Fibroblast of skin of left quadriceps (primary cell): ENCODE results near the gene LAMA5.

Source experiments
- DNase-seq, 2 experiments: peaks; one replicate each; pipeline ENCODE4 v3.0.0-alpha.2; 2013; ENCODE audit warnings: low read depth in 2 of 2

Gene LAMA5

DNA sequence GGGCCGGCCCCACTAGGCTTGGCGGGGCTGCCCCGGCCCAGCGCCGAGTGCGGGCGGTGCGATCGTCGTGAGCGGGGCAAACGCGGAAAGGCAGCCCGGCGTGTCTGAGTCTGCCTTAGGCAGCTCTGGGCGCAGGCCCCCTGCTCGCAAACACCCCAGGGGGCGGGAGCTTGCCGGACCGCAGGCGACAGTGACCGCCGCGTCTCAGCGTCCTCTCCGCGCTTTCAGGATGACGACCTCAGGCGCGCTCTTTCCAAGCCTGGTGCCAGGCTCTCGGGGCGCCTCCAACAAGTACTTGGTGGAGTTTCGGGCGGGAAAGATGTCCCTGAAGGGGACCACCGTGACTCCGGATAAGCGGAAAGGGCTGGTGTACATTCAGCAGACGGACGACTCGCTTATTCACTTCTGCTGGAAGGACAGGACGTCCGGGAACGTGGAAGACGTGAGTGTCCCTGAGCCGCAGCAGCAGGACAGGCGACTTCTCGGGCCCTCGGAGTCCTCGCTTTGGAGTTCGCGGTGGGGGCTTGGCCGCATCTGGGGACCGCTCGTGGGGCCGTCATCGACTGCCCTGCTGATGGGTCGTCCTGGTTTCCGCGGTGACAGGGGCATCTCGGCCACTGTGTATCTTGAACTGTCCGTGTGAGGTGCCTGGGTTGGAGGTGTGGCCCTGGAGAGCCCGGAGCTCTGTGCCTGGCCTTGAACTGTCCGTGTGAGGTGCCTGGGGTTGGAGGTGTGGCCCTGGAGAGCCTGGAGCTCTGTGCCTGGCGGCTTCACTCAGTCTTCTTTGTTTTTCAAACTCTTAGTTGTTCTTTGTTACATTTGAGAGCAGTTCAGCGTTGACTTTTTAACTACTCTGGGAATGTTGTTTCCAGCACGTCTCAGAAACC lies 63.5 kb downstream of the LAMA5 start:
- DNase-seq, result no peak

DNA sequence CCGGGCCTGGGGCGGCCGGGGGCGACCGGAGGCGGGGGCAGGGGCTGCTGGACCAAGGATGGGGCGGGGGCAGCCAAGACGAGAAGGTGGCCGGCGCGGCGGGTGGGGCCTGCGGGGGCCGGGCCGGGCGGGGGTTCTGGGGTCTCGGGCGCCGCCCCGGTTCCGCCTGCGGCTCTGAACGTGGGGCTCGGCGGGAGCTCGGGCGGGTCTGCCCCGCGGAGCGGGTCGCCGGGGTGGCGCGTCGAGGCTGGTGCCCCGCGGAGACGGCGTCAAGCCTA lies 64.1 kb downstream of the LAMA5 start:
- no peak for DNase-seq

DNA sequence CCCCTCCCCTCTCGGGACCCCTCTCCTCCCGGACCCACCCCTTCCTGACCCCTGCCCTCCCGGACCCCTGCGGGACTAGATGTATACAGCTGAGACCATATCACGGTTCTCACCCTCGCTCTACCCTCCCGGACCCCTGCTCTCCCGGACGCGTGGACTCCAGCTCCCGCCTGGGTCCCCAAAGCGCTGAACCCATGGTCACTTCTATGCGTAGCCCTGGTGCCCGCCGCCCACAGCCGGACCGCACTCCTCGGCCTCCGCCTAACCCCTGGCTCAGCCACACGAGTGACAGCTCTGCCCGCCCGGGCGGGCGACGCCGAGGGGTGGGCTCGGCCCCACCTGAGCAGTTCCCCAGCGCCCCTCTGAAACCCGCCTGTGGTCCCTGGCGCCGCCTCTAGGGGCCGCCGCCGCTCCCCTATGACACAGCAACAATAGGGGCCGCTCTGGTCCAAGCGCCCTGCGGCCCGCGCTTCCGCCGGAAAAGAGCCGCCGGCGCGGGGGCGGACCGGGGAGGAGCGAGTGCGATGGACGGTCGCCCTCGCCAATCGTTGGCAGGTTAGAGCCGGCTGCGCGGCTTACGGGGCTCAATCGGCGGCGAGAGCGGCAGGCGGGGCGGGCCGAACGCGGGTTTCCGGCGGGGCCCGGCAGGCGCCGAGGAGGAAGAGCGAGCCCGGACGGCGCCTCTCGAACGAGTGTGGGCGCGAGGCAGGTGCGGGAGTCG lies 64.6 kb downstream of the LAMA5 start, which contains the start of gene ADRM1:
ADRM1 (plus strand) TSS at position 657 of the 721 bp plus-strand sequence. CDS start 572 bp downstream, outside the sequence.
- DNase-seq, result peak; percentile 92

DNA sequence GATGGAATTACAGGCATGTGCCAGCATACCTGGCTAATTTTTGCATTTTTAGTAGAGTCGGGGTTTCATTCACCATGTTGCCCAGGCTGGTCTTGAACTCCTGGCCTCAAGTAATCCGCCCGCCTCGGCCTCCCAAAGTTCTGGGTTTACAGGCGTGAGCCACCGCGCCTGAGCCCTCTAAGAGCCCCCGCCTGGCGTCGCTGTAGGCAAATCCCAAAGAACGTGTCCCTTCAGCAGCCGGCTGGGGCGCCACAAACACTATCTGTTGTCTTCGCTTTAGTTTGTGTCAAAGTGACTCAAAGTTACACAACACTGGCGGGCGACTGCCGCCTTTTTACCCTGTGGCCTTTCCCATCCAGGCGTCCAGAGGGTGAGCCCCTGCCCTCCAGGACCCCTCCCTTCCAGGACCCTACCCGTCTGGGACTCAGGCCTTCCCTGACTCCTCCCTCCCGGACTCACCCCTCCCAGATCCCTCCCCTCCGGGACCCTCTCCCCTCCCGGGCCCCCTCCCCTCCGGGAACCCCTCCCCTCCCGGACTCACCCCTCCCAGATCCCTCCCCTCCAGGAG lies 65.3 kb downstream of the LAMA5 start:
- DNase-seq, result peak; percentile 79 to 80

DNA sequence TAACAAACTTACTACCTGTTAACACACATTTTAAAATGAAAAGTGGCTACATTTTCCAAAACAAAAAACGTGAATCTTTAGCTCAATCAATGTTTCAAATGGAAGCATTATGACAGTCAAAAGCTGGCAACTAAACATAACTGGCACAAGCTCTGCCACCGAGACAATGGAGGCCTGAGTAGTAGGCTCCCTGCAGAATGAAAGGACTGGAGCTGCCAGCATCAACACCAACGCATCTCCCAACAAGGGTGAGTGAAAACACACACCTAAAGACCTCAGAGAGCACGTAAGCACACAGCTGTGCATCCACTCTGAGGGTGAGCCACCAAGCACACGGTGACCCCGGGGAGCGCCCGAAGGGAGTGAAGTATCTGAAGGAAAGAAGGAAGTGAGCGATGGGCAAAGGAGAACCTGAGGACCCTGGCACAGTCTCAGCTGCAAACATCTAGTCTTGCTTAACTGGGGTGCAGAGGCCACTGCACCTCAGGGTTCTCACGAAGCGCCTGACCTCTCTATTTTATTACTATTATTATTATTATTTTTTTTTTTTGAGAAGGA lies 65.9 kb downstream of the LAMA5 start:
- no peak for DNase-seq

DNA sequence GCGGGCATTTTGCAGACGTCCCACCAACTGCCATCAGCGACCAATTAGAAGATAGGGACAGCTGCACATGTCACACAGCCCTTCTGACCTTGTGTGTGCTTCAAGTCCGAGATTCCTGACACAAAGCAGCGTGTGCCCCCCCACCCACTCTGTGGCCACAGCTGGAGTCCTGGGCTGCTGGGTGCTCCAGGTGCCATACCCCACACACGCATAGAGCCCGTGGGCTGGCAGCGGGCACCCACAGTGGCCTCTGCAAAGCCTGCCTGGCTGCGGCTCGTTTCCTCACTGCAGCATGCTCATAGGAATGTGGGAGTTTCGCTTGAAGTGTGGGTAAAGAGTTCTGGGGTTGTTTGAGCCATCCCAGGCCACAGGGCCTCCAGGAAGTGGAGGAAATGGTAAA lies 66.8 kb downstream of the LAMA5 start:
- no peak for DNase-seq

DNA sequence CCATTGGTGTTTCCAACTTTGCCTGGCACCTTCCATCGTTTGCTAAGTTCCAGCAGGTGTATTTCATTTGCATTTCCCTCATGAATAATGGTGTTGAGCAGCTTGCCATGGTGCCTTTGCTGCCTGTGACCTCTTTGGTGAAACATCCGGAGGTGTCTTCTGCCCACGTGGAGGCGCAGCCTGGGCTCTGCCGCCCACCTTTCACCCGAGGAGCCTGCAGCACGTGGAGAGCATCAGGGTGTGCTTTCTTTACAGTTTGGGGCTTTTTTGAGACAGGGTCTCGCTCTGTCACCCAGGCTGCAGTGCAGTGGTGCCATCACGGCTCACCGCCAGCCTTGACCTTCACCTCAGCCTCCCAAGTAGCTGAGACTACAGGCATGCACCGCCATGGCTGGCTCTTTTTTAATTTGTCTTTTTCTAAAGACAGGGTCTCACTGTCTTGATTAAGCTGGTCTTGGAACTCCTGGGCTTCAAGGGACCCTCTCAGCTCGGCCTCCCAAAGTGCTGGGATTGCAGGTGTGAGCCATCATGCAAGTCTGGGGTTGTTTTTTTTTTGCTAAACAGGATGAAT lies 67.4 kb downstream of the LAMA5 start:
- DNase-seq, result no peak

DNA sequence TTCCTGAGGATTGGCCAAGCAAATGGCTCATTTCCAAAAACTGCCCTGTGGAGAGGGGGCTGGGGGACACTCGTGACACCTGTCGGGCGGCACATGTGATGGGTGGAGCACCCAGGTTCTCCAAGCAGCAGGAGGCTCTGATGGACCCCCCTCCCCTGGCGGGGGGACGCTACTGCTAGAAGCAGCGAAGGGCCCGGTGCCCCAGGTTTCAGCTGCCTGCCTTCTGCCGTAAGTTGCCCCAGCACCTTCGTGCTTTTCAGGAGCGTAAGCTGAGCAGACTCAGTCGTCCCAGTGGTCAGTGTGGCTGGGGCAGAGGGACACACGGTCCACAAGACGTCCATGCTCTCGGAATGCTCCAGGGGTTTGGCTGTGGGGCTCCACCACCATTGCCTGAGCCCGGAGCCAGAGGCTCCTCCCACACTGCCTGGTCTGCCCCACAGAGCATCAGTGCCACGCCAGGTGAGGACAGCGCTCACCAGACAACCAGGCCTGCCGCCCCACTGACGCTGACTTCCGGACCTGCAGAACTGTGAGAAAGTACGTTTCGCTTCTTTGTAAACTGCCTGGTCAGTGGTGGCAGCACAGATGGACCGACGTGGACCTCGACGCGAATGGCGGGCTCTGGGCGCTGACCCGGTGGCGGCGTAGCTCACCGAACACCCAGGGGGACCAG lies 68.4 kb downstream of the LAMA5 start:
- no peak for DNase-seq

DNA sequence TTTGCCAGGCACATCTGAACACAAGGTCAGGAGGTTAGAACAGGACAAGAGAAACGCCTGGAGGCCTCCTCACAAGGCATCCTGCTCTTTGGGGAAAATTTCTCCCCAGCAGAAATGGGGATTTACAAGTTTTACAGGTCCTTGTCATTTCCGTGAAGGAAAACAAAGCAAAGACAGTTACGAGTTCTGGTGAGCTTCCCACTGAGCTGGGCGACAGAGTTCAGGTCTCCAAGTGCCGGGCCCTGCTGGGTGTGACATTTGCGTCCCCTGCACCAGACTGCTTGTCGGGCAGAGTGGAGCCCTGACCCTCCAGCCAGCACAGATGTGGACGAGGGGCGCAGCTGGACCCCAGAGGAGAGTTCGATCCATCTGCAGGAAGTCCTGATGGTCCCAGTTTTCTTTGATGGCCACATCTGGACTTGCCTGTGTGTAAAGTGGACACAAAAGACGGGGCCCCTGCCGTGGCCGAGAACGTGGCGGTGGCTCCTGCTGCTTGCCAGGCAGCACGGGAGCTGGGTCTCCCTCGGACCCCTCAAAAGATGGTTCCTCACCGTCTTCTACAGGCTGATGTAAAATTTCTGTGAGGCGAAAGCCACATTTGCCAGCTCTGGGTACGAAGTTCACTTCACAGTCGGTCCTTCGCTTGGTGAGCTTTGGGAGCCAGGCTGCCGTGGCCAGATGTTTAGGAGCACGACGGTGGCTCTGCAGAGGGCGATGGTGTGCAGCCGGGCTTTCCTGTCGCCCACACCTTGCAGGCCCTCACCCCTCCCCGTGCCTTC lies 69.5 kb downstream of the LAMA5 start:
- no peak for DNase-seq

DNA sequence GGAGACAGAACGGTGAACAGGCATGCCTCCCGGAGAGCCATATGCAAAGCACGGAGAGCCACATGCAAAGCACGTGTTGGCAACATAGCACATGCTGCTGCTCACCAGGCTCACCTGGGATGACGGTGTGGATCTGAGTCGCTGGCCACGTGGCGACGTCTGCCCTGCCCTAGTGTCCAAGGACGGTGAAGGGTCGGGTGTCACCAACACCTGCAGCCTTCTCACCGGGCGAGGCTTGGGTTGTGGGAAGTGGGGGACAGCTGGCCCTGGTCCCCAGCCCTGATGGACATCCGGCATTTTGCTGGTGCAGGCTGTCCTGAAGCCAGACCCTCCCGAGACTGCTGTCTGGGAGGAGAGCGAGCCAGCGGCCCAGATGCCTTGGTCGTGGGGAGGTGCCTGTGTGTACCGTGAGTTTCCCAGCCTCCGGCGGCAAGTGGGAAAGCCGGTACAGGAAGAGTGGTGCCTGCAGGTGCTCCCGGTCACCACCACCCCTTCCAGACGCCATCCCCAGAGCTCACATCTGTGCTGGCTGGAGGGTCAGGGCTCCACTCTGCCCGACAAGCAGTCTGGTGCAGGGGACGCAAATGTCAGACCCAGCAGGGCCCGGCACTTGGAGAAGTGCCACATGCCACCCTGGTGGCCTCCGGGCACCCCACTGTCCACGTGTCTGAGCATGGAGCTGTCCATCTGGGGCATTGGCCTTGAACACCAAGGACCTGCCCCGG lies 70.2 kb downstream of the LAMA5 start:
- DNase-seq, result no peak

DNA sequence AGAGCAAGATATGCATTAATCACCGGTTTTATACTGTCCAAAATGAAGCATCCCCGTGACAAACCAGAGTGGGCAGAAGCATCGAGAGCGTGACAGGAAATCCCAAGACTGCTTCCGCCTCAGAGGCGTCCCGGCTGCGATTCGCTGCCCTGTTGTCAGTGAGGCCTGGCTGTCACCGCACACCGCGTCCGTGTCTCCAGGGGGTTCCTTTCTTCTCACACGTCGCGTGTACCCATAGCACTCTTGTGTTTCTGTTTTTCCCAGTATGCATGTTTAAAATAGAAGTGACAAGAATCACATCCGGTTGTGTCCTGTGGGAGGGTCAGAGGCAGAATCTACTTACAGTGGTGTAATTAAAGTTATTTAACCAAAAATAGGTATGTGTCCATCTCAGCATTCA lies 72.6 kb downstream of the LAMA5 start:
- DNase-seq, result no peak

DNA sequence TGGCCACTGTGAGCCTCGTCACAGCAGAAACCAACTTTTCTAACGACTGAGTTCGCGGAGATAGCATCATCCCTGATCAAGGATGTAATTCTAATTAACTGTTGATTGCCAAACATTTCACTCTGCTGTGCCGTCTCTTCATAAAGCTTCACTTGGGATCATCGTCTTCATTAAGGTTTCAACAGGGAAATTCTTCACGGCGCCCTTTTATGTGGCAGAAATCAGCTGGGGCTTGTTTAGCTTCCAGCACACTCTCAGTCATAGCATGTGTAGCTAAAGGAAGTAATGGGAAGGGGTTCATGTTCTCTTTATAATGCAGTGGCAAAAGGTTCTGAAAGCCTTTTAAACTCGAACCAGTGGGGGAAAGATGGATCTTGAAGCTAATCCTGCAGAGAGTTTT lies 73.2 kb downstream of the LAMA5 start:
- DNase-seq, result no peak

DNA sequence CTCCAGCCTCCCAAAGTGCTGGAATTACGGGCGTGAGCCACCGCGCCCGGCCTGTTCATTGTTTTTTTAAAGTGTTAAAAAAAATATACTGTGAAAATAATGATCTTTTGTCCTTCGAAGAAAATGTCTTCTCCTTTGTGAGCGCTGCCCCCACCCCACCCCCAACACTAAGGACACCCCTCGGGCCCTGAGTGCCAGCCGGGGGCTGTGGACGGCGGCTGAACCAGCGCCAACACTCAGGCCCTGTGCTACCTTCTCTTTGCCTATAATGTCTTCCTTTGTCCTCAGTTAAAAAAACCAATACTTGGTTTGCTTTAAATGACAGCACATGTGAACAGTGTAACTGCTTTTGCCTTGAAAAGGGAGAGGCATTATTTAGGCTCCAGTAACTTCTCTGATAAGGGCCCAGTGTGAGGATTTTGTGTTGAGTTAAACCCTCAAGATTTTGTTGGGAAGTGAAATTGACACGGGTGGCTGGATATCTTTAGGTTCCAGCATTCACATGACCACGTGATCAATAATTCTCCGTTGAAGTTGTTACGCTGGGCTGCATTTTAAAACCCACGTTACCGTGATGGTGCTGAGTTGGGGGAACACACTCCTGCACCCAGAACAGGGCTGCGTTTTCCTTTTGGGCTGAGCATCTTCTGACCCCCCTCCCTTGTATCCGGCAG lies 73.9 kb downstream of the LAMA5 start:
- no peak for DNase-seq

DNA sequence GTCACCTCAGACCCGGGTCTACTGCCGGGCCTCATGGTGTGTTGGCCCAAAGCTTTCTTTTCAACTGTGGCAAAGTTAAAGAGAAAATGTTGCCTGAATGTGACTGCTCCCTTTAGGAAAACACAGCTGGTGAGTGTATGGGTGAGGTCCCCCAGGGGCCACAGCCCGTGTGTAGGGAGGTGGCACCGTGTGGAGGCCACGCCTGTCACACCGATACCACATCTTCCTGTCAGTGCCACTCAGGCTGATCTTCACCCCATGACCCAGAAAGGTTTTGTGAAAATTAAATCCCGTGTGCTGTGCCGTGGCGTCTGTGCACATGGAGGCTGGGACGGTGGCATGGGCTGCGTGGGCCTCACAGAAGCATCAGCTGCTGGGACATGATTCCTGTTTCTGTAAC lies 75.0 kb downstream of the LAMA5 start:
- no peak for DNase-seq

DNA sequence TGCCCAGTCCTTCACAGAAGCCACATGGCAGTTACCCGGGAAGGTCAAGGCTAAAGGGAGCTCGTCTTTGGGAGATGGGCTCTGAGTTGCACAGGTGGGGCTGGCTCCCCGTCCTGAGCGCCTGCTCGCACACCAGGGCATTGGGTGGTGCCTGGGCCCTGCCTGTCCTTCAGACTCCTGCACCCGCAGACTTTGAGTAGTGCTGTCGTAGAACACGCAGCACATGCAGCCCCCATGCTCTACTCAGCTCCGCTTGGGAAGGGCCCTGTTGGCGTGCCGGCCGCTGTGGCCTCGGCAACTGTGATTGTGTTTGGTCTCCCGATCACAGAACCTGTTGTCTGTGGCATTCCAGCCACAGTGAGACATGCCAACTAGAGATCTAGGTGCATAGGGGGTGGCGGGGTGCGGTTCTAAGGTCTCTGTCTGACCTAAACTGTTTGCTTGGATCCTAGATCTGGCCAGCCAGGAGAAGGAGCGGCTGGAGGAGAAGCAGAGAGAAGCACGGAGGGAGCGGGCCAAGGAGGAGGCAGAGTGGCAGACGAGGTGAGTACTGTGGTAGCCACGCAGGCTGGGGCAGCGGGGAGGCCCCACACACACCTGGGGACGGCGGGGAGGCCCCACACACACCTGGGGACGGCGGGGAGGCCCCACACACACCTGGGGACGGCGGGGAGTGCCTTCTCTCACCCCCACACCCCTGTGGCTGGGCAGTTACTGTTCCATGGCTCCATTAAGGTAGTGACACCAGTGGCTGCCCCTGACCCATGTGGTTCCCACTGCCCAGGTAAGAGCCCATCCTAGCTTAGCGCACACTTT lies 75.7 kb downstream of the LAMA5 start:
- no peak for DNase-seq

DNA sequence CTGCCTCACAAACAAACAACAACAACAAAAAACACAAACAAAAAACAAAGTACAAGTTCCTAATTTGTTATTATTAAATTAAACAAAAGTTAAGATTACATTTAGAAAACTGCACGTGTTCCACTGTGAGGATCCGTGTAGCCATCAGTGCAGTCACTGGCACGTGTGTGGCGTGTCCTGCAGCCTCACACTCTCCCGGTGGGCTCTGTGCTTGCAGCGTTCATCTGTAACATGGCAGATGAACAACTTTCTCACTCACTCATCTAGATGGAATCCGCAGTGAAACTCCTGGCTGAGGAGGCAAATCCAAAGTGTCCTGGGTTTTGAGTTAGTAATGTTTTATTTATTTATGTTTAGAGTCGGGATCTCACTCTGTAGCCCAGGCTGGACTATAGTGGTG lies 77.2 kb downstream of the LAMA5 start:
- no peak for DNase-seq

DNA sequence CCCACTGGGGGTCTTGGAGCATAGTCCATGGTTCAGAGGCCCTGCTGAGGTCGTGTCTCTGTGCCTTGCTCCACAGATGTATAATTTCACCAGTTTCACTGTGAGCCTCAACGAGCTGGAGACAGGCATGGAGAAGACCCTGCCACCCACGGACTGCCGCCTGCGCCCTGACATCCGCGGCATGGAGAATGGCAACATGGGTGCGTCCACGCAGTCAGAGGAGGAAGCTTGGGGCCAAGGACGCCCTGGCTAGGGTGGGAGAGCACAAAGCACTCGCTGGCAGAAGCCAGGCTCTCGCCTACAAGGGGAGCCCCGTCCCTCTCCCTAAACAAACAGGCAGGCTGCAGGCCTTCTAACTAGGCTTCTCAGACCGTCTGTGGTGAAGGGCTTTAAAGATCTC lies 78.0 kb downstream of the LAMA5 start:
- no peak for DNase-seq

DNA sequence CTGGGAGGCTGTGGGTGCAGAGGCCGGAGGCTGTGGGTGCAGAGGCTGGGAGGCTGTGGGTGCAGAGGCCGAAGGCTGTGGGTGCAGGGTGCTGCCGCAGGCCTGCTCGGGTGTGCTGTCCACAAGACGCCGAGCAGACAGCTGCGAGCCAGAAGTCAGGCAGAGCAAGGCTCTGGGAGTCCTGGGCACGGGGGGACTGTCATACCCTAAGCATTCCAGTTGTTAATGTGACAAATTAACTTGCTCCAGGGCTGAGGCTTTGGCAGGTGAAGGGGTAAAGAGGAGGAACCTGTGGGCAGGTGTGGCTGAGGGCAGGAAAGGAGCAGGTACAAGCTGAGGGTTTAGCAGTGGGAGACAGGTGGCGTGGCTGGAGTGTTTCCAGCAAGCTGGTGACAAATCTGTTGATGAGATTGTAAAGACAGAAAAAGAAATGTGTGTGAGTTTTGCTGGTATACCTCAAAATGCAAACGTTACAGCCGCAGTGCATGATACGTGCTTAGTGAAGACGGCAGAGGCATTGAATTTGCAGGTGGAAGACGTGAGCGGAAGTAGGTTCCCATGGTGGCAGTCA lies 78.5 kb downstream of the LAMA5 start:
- DNase-seq, result no peak
